ENCODE data around the gene TRAF1.

- TF ChIP-seq CTCF (IDR thresholded peaks at IDR 0.05) (no peak), POLR2A (IDR thresholded peaks at IDR 0.05) (no peak)
Measured at GRCh38 chr9:120916588-120916987, 10.0 kb downstream of the TRAF1 start.

Measured in breast epithelium (tissue), 3 donors.